Measurements from ENCODE around the gene CREB3L2. TPM values are rescaled to one million over a fixed set of nuclear protein-coding genes. Genes with fewer than 3 reads are reported as not detected.

CREB3L2 gene
- total and polyA plus RNA-seq, 10 of the 15 experiments (the other 5 are each of a cell fraction or from before 2014, with no cell fraction given): 6.4 to 67.1 (median 26.2) TPM

DNA sequence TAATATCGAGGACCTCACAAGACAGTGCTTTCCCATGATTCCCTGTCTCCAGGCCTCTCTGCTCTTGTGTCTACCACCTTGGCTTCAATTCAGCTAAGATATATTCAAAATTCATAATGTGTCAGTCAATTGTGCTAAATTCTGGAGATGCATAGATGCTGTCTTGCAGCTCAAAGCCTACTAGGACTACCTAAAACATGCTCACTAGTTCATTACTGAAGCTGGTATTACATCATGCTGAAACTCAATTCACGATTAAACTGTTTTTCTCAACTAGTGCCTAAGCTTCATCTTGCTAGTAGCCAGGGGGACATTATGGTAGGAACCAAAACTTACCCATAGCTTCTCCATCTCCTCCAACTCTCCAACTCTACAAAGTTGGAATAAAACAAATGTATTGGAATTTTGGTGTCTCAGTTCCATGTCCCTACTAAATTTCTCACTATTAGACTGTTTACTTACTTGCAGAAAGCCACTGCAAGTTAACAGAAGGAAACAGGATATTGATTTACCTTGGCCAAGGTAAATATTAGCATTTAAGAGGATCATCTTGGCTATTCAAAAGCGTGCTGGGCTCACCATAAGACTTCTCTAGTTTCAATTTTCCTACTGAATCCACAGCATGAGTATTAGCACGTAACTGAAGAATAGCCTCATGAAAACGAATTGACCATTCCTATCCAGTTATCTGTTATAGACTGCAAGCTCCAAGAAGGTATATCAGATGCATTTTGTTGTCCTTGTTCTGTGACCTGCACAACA lies 53.6 kb downstream of the CREB3L2 start:
- Histone ChIP-seq H2AFZ (ENCODE audit: control insufficient read depth, low read depth, low read length) (no peak overlapping the region), H4K20me1 (ENCODE audit: control insufficient read depth, insufficient read depth) (no peaks in the 10 kb centered on the region), H3K79me2 (ENCODE audit: control insufficient read depth, insufficient read depth, low read length) (peaks cover 48% of the 10 kb centered on the region), H3K9me3 (replicated peaks; ENCODE audit: control insufficient read depth, insufficient read depth, low read length) (no peaks in the 10 kb centered on the region), H3K36me3 (ENCODE audit: control insufficient read depth in 2 of 2, insufficient read depth in 2 of 2, low read length in 1 of 2) (peaks cover 2 to 20% of the 10 kb centered on the region in 2 experiments; a peak in 3 of 4 replicates), H3K27me3 (replicated peaks in 1 of 2; ENCODE audit: control insufficient read depth in 2 of 2, insufficient read depth in 2 of 2, low read length in 1 of 2) (no peaks in the 10 kb centered on the region), H3K9ac (ENCODE audit: control insufficient read depth, insufficient read depth, low read length) (no peak overlapping the region), H3K4me3 (no peak overlapping the region), H3K4me2 (ENCODE audit: control insufficient read depth, insufficient read depth) (no peak overlapping the region), H3K27ac (ENCODE audit: control insufficient read depth, insufficient read depth) (no peak overlapping the region), H3K4me1 (ENCODE audit: control insufficient read depth, insufficient read depth, low read length) (peaks cover under 1% of the 10 kb centered on the region; the same call in 1 of the 2 replicates)
- in situ Hi-C loops (cut with MboI) (no loop called here), intact Hi-C loops (cut with micrococcal nuclease; ENCODE audit: unreplicated experiment) (no loop called here)
- ChIA-PET RAD21 (ENCODE audit: unreplicated experiment) (interaction anchor here (1.4 kb wide), 1 partner anchor 51 kb away, joined by 5 read pairs; no protein-coding TSS in a partner anchor), SMC1A (ENCODE audit: uncharacterized antibody, unreplicated experiment) (interaction anchor here (1.2 to 1.3 kb wide), 4 partner anchors 9 to 61 kb away, joined by 3 read pairs; no protein-coding TSS in a partner anchor), CTCF (interaction anchor here (1.4 kb wide), 1 partner anchor 11 kb away, joined by 3 read pairs; no protein-coding TSS in a partner anchor), POLR2A (no interaction called here)
- DNase-seq (ENCODE audit: low read depth, low spot score): no peak
- WGBS (ENCODE audit: insufficient coverage, insufficient replicate concordance, low lambda C conversion rate, missing lambda C conversion rate): 49% methylated on average over 5 of the region's 5 CpGs
- BruUV-seq (replicated peaks): no TSS peak
- no peak for FAIRE-seq
- no peak for ATAC-seq
- TF ChIP-seq MTA3 (IDR thresholded peaks at IDR 0.05; ENCODE audit: borderline replicate concordance, low read length): no peak
- no peak for TF ChIP-seq NFIC (IDR thresholded peaks at IDR 0.05; ENCODE audit: low read depth, low read length)
- TF ChIP-seq, protein P1, sequence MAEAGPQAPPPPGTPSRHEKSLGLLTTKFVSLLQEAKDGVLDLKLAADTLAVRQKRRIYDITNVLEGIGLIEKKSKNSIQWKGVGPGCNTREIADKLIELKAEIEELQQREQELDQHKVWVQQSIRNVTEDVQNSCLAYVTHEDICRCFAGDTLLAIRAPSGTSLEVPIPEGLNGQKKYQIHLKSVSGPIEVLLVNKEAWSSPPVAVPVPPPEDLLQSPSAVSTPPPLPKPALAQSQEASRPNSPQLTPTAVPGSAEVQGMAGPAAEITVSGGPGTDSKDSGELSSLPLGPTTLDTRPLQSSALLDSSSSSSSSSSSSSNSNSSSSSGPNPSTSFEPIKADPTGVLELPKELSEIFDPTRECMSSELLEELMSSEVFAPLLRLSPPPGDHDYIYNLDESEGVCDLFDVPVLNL (IDR thresholded peaks at IDR 0.05; ENCODE audit: low read depth, low read length): no peak
- TF ChIP-seq, protein P2, sequence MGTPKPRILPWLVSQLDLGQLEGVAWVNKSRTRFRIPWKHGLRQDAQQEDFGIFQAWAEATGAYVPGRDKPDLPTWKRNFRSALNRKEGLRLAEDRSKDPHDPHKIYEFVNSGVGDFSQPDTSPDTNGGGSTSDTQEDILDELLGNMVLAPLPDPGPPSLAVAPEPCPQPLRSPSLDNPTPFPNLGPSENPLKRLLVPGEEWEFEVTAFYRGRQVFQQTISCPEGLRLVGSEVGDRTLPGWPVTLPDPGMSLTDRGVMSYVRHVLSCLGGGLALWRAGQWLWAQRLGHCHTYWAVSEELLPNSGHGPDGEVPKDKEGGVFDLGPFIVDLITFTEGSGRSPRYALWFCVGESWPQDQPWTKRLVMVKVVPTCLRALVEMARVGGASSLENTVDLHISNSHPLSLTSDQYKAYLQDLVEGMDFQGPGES (IDR thresholded peaks at IDR 0.05): no peak
- TF ChIP-seq YY1 (IDR thresholded peaks at IDR 0.05; ENCODE audit: low read depth, low read length): no peak
- TF ChIP-seq, protein P3, sequence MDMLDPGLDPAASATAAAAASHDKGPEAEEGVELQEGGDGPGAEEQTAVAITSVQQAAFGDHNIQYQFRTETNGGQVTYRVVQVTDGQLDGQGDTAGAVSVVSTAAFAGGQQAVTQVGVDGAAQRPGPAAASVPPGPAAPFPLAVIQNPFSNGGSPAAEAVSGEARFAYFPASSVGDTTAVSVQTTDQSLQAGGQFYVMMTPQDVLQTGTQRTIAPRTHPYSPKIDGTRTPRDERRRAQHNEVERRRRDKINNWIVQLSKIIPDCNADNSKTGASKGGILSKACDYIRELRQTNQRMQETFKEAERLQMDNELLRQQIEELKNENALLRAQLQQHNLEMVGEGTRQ (IDR thresholded peaks at IDR 0.05; ENCODE audit: borderline replicate concordance, low read depth, low read length): no peak
- no peak for TF ChIP-seq EED (IDR thresholded peaks at IDR 0.05; ENCODE audit: low read depth)
- no peak for TF ChIP-seq IKZF1 (conservative IDR thresholded peaks at IDR 0.05)
- TF ChIP-seq, protein P4, sequence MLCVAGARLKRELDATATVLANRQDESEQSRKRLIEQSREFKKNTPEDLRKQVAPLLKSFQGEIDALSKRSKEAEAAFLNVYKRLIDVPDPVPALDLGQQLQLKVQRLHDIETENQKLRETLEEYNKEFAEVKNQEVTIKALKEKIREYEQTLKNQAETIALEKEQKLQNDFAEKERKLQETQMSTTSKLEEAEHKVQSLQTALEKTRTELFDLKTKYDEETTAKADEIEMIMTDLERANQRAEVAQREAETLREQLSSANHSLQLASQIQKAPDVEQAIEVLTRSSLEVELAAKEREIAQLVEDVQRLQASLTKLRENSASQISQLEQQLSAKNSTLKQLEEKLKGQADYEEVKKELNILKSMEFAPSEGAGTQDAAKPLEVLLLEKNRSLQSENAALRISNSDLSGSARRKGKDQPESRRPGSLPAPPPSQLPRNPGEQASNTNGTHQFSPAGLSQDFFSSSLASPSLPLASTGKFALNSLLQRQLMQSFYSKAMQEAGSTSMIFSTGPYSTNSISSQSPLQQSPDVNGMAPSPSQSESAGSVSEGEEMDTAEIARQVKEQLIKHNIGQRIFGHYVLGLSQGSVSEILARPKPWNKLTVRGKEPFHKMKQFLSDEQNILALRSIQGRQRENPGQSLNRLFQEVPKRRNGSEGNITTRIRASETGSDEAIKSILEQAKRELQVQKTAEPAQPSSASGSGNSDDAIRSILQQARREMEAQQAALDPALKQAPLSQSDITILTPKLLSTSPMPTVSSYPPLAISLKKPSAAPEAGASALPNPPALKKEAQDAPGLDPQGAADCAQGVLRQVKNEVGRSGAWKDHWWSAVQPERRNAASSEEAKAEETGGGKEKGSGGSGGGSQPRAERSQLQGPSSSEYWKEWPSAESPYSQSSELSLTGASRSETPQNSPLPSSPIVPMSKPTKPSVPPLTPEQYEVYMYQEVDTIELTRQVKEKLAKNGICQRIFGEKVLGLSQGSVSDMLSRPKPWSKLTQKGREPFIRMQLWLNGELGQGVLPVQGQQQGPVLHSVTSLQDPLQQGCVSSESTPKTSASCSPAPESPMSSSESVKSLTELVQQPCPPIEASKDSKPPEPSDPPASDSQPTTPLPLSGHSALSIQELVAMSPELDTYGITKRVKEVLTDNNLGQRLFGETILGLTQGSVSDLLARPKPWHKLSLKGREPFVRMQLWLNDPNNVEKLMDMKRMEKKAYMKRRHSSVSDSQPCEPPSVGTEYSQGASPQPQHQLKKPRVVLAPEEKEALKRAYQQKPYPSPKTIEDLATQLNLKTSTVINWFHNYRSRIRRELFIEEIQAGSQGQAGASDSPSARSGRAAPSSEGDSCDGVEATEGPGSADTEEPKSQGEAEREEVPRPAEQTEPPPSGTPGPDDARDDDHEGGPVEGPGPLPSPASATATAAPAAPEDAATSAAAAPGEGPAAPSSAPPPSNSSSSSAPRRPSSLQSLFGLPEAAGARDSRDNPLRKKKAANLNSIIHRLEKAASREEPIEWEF (IDR thresholded peaks at IDR 0.05; ENCODE audit: insufficient replicate concordance, low read depth, low read length): no peak
- TF ChIP-seq, protein P5, sequence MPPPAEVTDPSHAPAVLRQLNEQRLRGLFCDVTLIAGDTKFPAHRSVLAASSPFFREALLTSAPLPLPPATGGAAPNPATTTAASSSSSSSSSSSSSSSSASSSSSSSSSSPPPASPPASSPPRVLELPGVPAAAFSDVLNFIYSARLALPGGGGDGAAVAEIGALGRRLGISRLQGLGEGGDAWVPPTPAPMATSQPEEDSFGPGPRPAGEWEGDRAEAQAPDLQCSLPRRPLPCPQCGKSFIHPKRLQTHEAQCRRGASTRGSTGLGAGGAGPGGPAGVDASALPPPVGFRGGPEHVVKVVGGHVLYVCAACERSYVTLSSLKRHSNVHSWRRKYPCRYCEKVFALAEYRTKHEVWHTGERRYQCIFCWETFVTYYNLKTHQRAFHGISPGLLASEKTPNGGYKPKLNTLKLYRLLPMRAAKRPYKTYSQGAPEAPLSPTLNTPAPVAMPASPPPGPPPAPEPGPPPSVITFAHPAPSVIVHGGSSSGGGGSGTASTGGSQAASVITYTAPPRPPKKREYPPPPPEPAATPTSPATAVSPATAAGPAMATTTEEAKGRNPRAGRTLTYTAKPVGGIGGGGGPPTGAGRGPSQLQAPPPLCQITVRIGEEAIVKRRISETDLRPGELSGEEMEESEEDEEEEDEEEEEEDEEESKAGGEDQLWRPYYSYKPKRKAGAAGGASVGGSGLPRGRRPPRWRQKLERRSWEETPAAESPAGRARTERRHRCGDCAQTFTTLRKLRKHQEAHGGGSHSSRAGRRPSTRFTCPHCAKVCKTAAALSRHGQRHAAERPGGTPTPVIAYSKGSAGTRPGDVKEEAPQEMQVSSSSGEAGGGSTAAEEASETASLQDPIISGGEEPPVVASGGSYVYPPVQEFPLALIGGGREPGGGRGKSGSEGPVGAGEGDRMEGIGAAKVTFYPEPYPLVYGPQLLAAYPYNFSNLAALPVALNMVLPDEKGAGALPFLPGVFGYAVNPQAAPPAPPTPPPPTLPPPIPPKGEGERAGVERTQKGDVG (CRISPR knock-in tag; IDR thresholded peaks at IDR 0.05): no peak
- TF ChIP-seq TCF3 (IDR thresholded peaks at IDR 0.05; ENCODE audit: borderline replicate concordance, insufficient read depth, low read depth, low read length): no peak

All from GM12878 (cell line).